Esophagus (tissue), 2 donors: ENCODE data around the gene TMX1. TPM values are rescaled to one million over a fixed set of nuclear protein-coding genes. Genes with fewer than 3 reads are reported as not detected.

Experiments
- H3K27ac ChIP-seq, 2 donors: one replicate each; pipeline ENCODE4 v1.5.1; 2013; ENCODE audit warnings: low read depth in 2 of 2, mild to moderate bottlenecking in 2 of 2, inconsistent platforms in 1 of 2, low read length in 1 of 2, moderate library complexity in 1 of 2
- H3K27me3 ChIP-seq, 2 donors: one replicate each; pipeline ENCODE4 v1.6.1; 2013; ENCODE audit warnings: low read length in 2 of 2, control low read depth in 1 of 2, mild to moderate bottlenecking in 1 of 2; ENCODE audit not compliant: insufficient read depth in 2 of 2, control insufficient read depth in 1 of 2
- H3K36me3 ChIP-seq, 2 donors: one replicate each; pipeline ENCODE4 v1.6.1; 2013; ENCODE audit warnings: low read length in 1 of 2; ENCODE audit not compliant: control insufficient read depth in 2 of 2, insufficient read depth in 2 of 2
- H3K4me1 ChIP-seq, 2 donors: one replicate each; pipeline ENCODE4 v1.6.1; 2013; ENCODE audit warnings: low read length in 1 of 2; ENCODE audit not compliant: control insufficient read depth in 2 of 2, insufficient read depth in 2 of 2
- H3K4me3 ChIP-seq, 2 donors: one replicate each; pipeline ENCODE4 v1.5.1; 2013; ENCODE audit warnings: low read length in 2 of 2, mild to moderate bottlenecking in 2 of 2, low read depth in 1 of 2, moderate library complexity in 1 of 2
- H3K9me3 ChIP-seq, 2 donors: one replicate each; pipeline ENCODE4 v1.6.1; 2013; ENCODE audit warnings: mild to moderate bottlenecking in 2 of 2, low read depth in 1 of 2, low read length in 1 of 2, moderate library complexity in 1 of 2; ENCODE audit not compliant: control insufficient read depth in 2 of 2, insufficient read depth in 1 of 2
- WGBS, 2 donors: extraction: QIAGEN DNeasy Blood & Tissue Kit; methylation state at CpG; one replicate each; pipeline ENCODE4 v1.1.7; 2013; 5-methylcytosine and 5-hydroxymethylcytosine counted together
- polyA plus RNA-seq, 2 donors: library from polyadenylated mRNA; stranded (reverse); fragments of 200-250 nt; gene quantifications; one replicate each; pipeline ENCODE4 v1.2.3, GENCODE V29; 2013
- donor health status: healthy with polysubstance abuse.
- donor health status: Bipolar disorder and iron deficiency.

TMX1 gene
- polyA plus RNA-seq, result 10 to 100 TPM in 1 of 2 donors, 1 to 10 TPM in 1; 4.6 to 12.9 TPM

- Histone ChIP-seq H3K9me3 (no peaks in the 10 kb centered on the region), H3K27ac (peak within 1 kb of the TSS; percentile 78 to 83), H3K27me3 (no peaks in the 10 kb centered on the region), H3K4me3 (peak within 1 kb of the TSS; percentile 80 to 96), H3K4me1 (no peaks in the 10 kb centered on the region), H3K36me3 (no peaks in the 10 kb centered on the region)
- 1% methylated on average over 65 of the region's 65 CpGs for WGBS, 2 donors
Measured at GRCh38 chr14:51239813-51240803, at the start of gene TMX1. Gene TMX1, plus strand, starts transcription at chr14:51240247. Its CDS starts 46 bp downstream, at chr14:51240293.

GRCh38 chr14:51201890-51202289 is 38.2 kb upstream of the TMX1 start:
- Histone ChIP-seq H3K9me3 (no peaks in the 10 kb centered on the region), H3K27me3 (peaks cover 2 to 4% of the 10 kb centered on the region in 2 donors), H3K4me3 (no peak overlapping the region), H3K4me1 (no peaks in the 10 kb centered on the region), H3K36me3 (no peaks in the 10 kb centered on the region), H3K27ac (no peak overlapping the region)
- 90 to 95% methylated on average over 2 of the region's 2 CpGs for WGBS, 2 donors

- Histone ChIP-seq H3K9me3 (no peaks in the 10 kb centered on the region), H3K36me3 (no peaks in the 10 kb centered on the region), H3K27ac (no peak overlapping the region), H3K4me3 (no peak overlapping the region), H3K4me1 (no peaks in the 10 kb centered on the region), H3K27me3 (peaks cover 2 to 4% of the 10 kb centered on the region in 2 donors)
- 73 to 85% methylated on average over 5 of the region's 5 CpGs for WGBS, 2 donors
Measured at GRCh38 chr14:51202914-51203665, 37.0 kb upstream of the TMX1 start.

- Histone ChIP-seq H3K4me3 (no peak overlapping the region), H3K27me3 (peaks cover 2 to 4% of the 10 kb centered on the region in 2 donors), H3K36me3 (no peaks in the 10 kb centered on the region), H3K27ac (no peak overlapping the region), H3K4me1 (no peaks in the 10 kb centered on the region), H3K9me3 (no peaks in the 10 kb centered on the region)
- WGBS, 2 donors, result 94 to 100% methylated on average over 3 of the region's 3 CpGs
Measured at GRCh38 chr14:51203881-51204280, 36.2 kb upstream of the TMX1 start.

GRCh38 chr14:51205486-51205885 is 34.6 kb upstream of the TMX1 start:
- WGBS, 2 donors, result 78 to 79% methylated on average over 6 of the region's 6 CpGs
- Histone ChIP-seq H3K9me3 (no peaks in the 10 kb centered on the region), H3K4me1 (no peaks in the 10 kb centered on the region), H3K4me3 (no peak overlapping the region), H3K27me3 (peaks cover 0 to 4% of the 10 kb centered on the region in 2 donors), H3K27ac (no peak overlapping the region), H3K36me3 (no peaks in the 10 kb centered on the region)

- Histone ChIP-seq H3K9me3 (no peaks in the 10 kb centered on the region), H3K36me3 (no peaks in the 10 kb centered on the region), H3K27ac (no peak overlapping the region), H3K4me1 (no peaks in the 10 kb centered on the region), H3K4me3 (no peak overlapping the region), H3K27me3 (peaks cover 0 to 4% of the 10 kb centered on the region in 2 donors)
- 82 to 94% methylated on average over 1 of the region's 1 CpG for WGBS, 2 donors
Measured at GRCh38 chr14:51206462-51206861, 33.6 kb upstream of the TMX1 start.

GRCh38 chr14:51207621-51208020 is 32.4 kb upstream of the TMX1 start:
- H3K27ac ChIP-seq, result no peak overlapping the region
- 58 to 76% methylated on average over 4 to 5 of the region's 5 CpGs for WGBS, 2 donors
- H3K36me3 ChIP-seq, result no peaks in the 10 kb centered on the region
- H3K4me1 ChIP-seq, result no peaks in the 10 kb centered on the region
- peaks cover 0 to 4% of the 10 kb centered on the region in 2 donors for H3K27me3 ChIP-seq
- H3K4me3 ChIP-seq, result no peak overlapping the region
- no peaks in the 10 kb centered on the region for H3K9me3 ChIP-seq

- 90 to 97% methylated on average over 1 of the region's 1 CpG for WGBS, 2 donors
- Histone ChIP-seq H3K27ac (no peak overlapping the region), H3K4me1 (no peaks in the 10 kb centered on the region), H3K9me3 (no peaks in the 10 kb centered on the region), H3K36me3 (no peaks in the 10 kb centered on the region), H3K4me3 (no peak overlapping the region), H3K27me3 (no peaks in the 10 kb centered on the region)
Measured at GRCh38 chr14:51208982-51209381, 31.1 kb upstream of the TMX1 start.

GRCh38 chr14:51209457-51209856 is 30.6 kb upstream of the TMX1 start:
- H3K4me1 ChIP-seq, result no peaks in the 10 kb centered on the region
- no peak overlapping the region for H3K27ac ChIP-seq
- no peaks in the 10 kb centered on the region for H3K27me3 ChIP-seq
- H3K4me3 ChIP-seq, result no peak overlapping the region
- no peaks in the 10 kb centered on the region for H3K9me3 ChIP-seq
- H3K36me3 ChIP-seq, result no peaks in the 10 kb centered on the region
- WGBS, 2 donors, result 63 to 68% methylated on average over 1 of the region's 1 CpG
